Fibroblast of upper back skin (primary cell): ENCODE results near the gene PAPSS1.

Experiments used
- DNase-seq: peaks from one replicate; pipeline ENCODE4 v3.0.0-alpha.2; 2013

PAPSS1 gene

GRCh38 chr4:107619731-107620130 is 100.3 kb downstream of the PAPSS1 start:
- DNase-seq, result peak; percentile 31

DNA sequence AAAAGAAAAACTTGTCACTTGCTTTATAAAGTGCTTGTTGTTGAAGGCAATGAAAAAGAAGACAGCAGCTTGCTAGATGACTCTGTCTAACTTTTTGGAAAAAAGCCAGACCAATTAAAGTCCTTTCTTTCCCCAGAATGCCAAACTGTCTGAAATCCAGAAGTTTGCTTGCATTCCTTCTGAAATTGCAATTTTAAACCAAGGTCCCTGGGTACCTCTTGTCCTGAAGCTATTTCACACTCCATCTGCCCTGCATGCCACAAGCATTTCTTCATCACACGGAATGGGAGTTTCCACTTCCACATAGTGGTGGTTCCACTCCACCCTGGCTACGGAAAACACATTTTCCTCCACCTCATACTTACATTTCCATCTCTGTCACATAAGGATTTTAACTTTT is 101.0 kb downstream of the PAPSS1 start:
- peak; percentile 94 for DNase-seq

- no peak for DNase-seq
Observed at GRCh38 chr4:107618656-107619055, 101.4 kb downstream of the PAPSS1 start.

- no peak for DNase-seq
Observed at GRCh38 chr4:107616838-107617389, 103.1 kb downstream of the PAPSS1 start.

GRCh38 chr4:107615809-107616208 is 104.2 kb downstream of the PAPSS1 start:
- no peak for DNase-seq

DNA sequence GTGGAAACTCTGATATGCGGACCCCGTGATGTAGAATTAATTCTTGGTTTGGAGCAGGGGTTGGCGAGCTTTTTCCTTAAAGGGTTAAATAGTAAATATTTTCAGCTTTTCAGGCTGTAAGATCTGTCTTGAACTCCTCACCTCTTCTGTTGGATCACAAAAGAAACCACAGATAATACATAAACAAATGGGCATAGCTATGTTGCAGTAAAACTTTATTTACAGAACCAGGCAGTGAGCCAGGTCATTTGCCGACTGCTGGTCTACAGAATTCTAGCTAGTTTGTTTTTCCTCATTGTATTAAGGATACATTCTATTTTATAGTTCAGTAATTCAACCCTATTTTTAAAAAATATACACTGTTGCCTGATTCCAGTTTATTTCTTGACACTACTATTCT is 116.6 kb downstream of the PAPSS1 start:
- DNase-seq, result peak; percentile 6

DNA sequence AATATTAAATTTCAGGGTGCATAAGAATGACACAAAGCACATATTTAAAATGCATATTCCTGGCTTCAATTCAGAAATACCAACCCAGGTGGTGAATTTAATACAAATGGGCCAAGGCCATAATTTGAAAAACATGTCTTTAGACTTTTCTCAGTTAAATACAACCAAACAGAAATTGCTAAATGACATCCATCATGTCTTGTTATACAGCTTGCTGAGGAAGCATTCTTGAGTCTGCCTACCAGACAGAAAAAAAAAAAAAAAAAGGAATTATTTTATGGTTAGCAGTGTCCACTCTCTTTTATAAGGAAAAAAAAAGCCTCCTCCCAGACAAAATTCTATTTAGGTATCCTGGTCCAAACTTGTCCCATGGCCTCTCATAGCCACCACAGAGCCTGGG is 119.1 kb downstream of the PAPSS1 start:
- DNase-seq, result peak; percentile 63

DNA sequence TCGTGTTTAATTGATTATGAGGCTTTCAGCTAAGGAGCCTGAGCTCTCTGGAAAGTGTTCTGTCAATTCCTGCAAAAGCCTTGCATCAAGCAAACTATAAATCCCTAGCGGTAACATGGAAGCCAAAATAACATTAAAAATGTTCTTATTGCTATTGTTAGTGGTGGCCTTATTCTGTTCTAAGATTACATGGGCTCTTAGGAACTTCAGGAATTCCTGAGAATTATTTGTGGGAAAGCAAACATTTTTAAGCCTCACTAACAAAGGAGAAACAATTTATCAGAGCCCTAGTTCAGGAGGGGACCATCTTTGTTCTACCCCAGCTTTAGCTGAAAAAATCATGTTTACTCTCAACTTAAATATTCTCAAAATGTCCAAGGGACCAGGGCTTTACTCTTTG is 119.6 kb downstream of the PAPSS1 start:
- peak; percentile 87 for DNase-seq

GRCh38 chr4:107599841-107600240 is 120.2 kb downstream of the PAPSS1 start:
- peak; percentile 2 for DNase-seq

- no peak for DNase-seq
Observed at GRCh38 chr4:107593230-107593629, 126.8 kb downstream of the PAPSS1 start.

GRCh38 chr4:107592519-107592918 is 127.5 kb downstream of the PAPSS1 start:
- DNase-seq, result no peak

DNA sequence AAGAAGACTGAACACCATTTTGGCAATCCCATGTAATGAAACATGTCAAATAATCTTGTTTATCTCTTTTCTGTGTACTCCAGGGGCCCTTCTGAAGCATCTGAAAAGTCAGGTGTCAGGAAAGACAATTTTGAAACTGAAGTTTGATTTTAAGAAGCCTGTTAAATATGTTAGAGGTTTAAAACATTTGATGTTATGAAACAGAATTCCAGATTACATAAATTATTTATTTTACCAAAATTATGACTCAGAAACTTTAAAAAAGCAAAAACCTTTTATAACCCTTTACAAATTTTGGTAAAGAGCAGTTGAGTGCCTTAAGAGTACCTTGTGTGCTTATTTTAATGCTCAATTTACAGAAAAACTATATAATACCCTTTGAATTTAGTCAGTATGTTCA is 130.8 kb downstream of the PAPSS1 start:
- DNase-seq, result no peak

- DNase-seq, result no peak
Observed at GRCh38 chr4:107586371-107586770, 133.7 kb downstream of the PAPSS1 start.

GRCh38 chr4:107579099-107579498 is 140.9 kb downstream of the PAPSS1 start:
- no peak for DNase-seq

GRCh38 chr4:107578321-107578720 is 141.7 kb downstream of the PAPSS1 start:
- DNase-seq, result peak; percentile 24

DNA sequence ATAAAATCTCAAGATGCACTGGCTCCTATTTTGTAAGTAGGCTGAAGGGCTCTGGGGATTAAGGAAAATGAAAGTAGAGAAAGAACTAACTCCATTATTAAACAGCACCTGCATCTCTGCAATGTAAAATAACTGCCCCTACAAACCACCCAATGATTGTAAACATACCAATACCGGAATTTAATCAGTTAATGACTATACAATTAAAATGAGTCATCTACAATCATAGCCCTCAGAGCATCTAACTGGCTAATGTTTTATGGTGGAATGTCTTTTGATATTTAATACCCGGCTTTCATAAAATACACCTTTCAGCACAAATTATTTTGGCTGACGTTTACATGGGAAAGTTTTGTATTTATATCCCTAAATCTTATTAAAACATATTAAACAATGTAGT is 142.3 kb downstream of the PAPSS1 start:
- DNase-seq, result no peak

GRCh38 chr4:107575243-107575642 is 144.8 kb downstream of the PAPSS1 start:
- no peak for DNase-seq

- peak; percentile 36 for DNase-seq
Observed at GRCh38 chr4:107572281-107572680, 147.8 kb downstream of the PAPSS1 start.

GRCh38 chr4:107570952-107571351 is 149.1 kb downstream of the PAPSS1 start:
- no peak for DNase-seq

DNA sequence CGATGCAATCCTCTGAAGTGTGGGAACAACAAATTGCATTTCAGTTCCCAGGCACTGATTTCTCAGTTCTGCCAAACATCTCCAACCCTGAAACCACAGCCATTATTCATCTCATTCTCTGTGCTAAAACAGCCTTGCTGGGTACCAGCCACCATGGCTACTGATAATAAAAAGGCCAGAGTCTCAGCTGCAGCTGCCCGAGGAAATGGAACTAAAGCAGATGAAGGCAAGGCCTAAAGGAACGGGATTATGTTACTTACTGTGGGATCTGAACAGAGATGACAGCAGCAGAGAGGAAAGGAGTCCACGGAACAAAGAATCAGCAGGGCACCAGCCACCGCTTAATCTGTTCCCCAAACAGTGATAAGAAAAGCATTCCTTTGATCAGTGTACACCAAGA is 155.7 kb downstream of the PAPSS1 start:
- DNase-seq, result peak; percentile 31
